ENCODE results near the gene CDH8.

The CDH8 gene

DNA sequence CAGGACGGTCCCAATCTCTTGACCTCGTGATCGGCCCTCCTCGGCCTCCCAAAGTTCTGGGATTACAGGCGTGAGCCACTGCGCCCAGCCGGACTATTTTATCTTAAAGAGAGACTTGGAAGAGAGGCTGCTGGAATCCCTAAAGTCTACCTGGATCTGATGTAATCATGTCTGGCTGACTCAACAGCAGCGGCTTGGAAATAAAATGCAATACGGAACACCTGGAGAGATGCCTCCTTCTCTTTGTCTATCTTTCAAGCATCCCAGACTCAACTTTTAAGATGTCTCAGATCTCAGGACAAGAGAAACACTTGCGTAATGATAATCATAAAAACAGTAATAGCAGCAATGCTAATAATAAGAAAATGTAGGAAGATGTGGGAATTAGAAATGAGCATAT lies 95.6 kb downstream of the CDH8 start:
- Histone ChIP-seq H4K20me1 (ENCODE audit: control insufficient read depth, insufficient read depth, low read depth, low read length) (no peaks in the 10 kb centered on the region), H3K9me3 (ENCODE audit: control insufficient read depth, insufficient read depth, low read length) (no peaks in the 10 kb centered on the region), H3K4me2 (ENCODE audit: low read length) (no peak overlapping the region), H3F3A (ENCODE audit: control insufficient read depth, insufficient read depth) (no peaks in the 10 kb centered on the region), H3K4me1 (ENCODE audit: control insufficient read depth, low read length) (no peaks in the 10 kb centered on the region), H3K27me3 (ENCODE audit: control insufficient read depth, low read length) (no peaks in the 10 kb centered on the region), H3K9me2 (replicated peaks; ENCODE audit: control insufficient read depth, low read length) (no peaks in the 10 kb centered on the region), H3K27ac (ENCODE audit: low read depth, low read length) (no peak overlapping the region), H3K36me3 (ENCODE audit: control insufficient read depth, low read length) (no peaks in the 10 kb centered on the region), H3K79me2 (ENCODE audit: control insufficient read depth, low read length) (no peaks in the 10 kb centered on the region), H3K4me3 (ENCODE audit: low read length) (no peak overlapping the region)
- TF ChIP-seq CTCF (IDR thresholded peaks at IDR 0.05; ENCODE audit: low read depth, low read length, poor library complexity, severe bottlenecking) (no peak), EZH2phosphoT487 (IDR thresholded peaks at IDR 0.05; ENCODE audit: borderline replicate concordance, low read length) (no peak)

DNA sequence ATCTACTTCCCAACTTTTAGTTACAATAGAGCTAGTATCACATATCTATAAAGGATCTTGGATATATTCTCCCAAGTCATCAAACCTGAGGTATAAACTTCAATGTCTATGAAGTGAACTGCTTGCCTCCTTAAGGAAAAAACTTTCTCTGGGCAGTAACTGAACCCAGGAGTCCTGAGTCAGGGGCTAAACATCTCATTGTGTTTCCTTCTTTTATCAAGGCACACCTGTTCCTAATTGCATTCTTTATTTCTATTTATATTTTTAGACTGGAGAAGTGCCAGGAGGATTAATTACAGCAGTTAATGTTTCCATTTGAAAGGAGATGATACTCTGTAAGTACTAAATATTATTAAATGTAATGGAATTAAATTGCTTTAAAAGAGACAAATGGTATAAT lies 98.6 kb downstream of the CDH8 start:
- TF ChIP-seq CTCF (IDR thresholded peaks at IDR 0.05; ENCODE audit: low read depth, low read length, poor library complexity, severe bottlenecking) (no peak), EZH2phosphoT487 (IDR thresholded peaks at IDR 0.05; ENCODE audit: borderline replicate concordance, low read length) (no peak)
- no peaks in the 10 kb centered on the region for H3K9me3 ChIP-seq (ENCODE audit: control insufficient read depth, insufficient read depth, low read length)
- H4K20me1 ChIP-seq (ENCODE audit: control insufficient read depth, insufficient read depth, low read depth, low read length), result no peaks in the 10 kb centered on the region

DNA sequence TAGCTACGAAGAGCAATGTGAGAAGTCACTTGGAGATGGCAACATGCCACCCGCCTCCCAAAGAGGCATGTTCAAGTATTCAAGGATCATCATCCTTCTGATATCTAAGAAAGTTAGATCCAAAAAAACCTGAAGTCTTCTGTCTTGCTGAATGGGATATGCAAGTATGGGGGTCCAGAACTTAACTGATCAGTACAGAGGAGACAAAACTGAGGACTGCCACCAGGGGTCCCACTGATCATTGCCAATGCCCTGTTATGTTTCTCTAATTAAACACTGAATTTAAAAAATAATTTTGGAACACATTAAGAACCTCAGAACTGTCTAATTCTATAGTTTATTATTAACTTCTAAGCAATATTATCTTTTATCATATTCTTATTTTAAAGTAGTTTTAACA lies 99.7 kb downstream of the CDH8 start:
- no peaks in the 10 kb centered on the region for H3K9me2 ChIP-seq (replicated peaks; ENCODE audit: control insufficient read depth, low read length)
- no peaks in the 10 kb centered on the region for H3K27me3 ChIP-seq (ENCODE audit: control insufficient read depth, low read length)
- H3K36me3 ChIP-seq (ENCODE audit: control insufficient read depth, low read length), result no peaks in the 10 kb centered on the region
- no peaks in the 10 kb centered on the region for H3K79me2 ChIP-seq (ENCODE audit: control insufficient read depth, low read length)
- H4K20me1 ChIP-seq (ENCODE audit: control insufficient read depth, insufficient read depth, low read depth, low read length), result no peaks in the 10 kb centered on the region
- H3F3A ChIP-seq (ENCODE audit: control insufficient read depth, insufficient read depth), result no peaks in the 10 kb centered on the region
- TF ChIP-seq CTCF (IDR thresholded peaks at IDR 0.05; ENCODE audit: low read depth, low read length, poor library complexity, severe bottlenecking) (peak; percentile 16), EZH2phosphoT487 (IDR thresholded peaks at IDR 0.05; ENCODE audit: borderline replicate concordance, low read length) (no peak)
- no peaks in the 10 kb centered on the region for H3K4me1 ChIP-seq (ENCODE audit: control insufficient read depth, low read length)
- no peak overlapping the region for H3K4me2 ChIP-seq (ENCODE audit: low read length)
- H3K27ac ChIP-seq (ENCODE audit: low read depth, low read length), result no peak overlapping the region
- H3K9me3 ChIP-seq (ENCODE audit: control insufficient read depth, insufficient read depth, low read length), result no peaks in the 10 kb centered on the region
- H3K4me3 ChIP-seq (ENCODE audit: low read length), result no peak overlapping the region

More for the DNA sequence above, 98.6 kb downstream of the CDH8 start:
- Histone ChIP-seq H3K4me1 (ENCODE audit: control insufficient read depth, low read length) (no peaks in the 10 kb centered on the region), H3K79me2 (ENCODE audit: control insufficient read depth, low read length) (no peaks in the 10 kb centered on the region), H3K9me2 (replicated peaks; ENCODE audit: control insufficient read depth, low read length) (no peaks in the 10 kb centered on the region), H3K4me3 (ENCODE audit: low read length) (no peak overlapping the region), H3K4me2 (ENCODE audit: low read length) (no peak overlapping the region), H3K27me3 (ENCODE audit: control insufficient read depth, low read length) (no peaks in the 10 kb centered on the region), H3F3A (ENCODE audit: control insufficient read depth, insufficient read depth) (no peaks in the 10 kb centered on the region), H3K27ac (ENCODE audit: low read depth, low read length) (no peak overlapping the region), H3K36me3 (ENCODE audit: control insufficient read depth, low read length) (no peaks in the 10 kb centered on the region)

DNA sequence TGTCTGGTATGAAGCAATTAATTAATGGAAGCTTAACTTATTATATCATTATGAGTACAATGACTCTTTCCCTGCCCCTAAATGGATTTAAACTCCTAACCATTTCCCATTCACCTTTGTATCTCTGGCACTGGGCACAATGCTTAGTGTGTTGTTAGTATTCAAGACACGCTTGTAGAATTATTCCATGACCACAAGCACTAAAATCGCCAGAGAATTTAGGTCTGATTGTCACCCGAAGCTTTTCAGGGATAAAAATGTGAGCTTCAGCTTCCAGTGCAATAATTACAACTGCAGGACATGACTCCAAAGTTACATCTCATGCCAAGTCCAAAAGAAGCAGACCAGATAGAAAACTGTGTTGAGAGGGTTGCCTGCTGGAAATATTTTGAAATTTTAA lies 101.6 kb downstream of the CDH8 start:
- Histone ChIP-seq H3K27me3 (ENCODE audit: control insufficient read depth, low read length) (no peaks in the 10 kb centered on the region), H3K4me2 (ENCODE audit: low read length) (no peak overlapping the region), H3K36me3 (ENCODE audit: control insufficient read depth, low read length) (no peaks in the 10 kb centered on the region), H3K4me1 (ENCODE audit: control insufficient read depth, low read length) (no peaks in the 10 kb centered on the region), H4K20me1 (ENCODE audit: control insufficient read depth, insufficient read depth, low read depth, low read length) (no peaks in the 10 kb centered on the region), H3K27ac (ENCODE audit: low read depth, low read length) (no peak overlapping the region), H3K9me2 (replicated peaks; ENCODE audit: control insufficient read depth, low read length) (no peaks in the 10 kb centered on the region), H3K9me3 (ENCODE audit: control insufficient read depth, insufficient read depth, low read length) (no peaks in the 10 kb centered on the region), H3K4me3 (ENCODE audit: low read length) (no peak overlapping the region), H3F3A (ENCODE audit: control insufficient read depth, insufficient read depth) (no peaks in the 10 kb centered on the region), H3K79me2 (ENCODE audit: control insufficient read depth, low read length) (no peaks in the 10 kb centered on the region)
- TF ChIP-seq EZH2phosphoT487 (IDR thresholded peaks at IDR 0.05; ENCODE audit: borderline replicate concordance, low read length) (no peak), CTCF (IDR thresholded peaks at IDR 0.05; ENCODE audit: low read depth, low read length, poor library complexity, severe bottlenecking) (no peak)

All from DOHH2 (cell line).